Measurements from ENCODE around the gene CHID1. TPM values are rescaled to one million over a fixed set of nuclear protein-coding genes. Genes with fewer than 3 reads are reported as not detected.
A peak's percentile ranks its signal among the peaks of the same experiment; 100 is the strongest.

Gene CHID1
- total RNA-seq, 2 donors from 2014 or later = 61.2 to 195 TPM

GRCh38 chr11:831961-832528 is 78.6 kb downstream of the CHID1 start:
- H3K27ac ChIP-seq = peak overlapping the region in 1 of 2 donors; percentile 66

GRCh38 chr11:831118-831864 is 79.3 kb downstream of the CHID1 start:
- no peak for DNase-seq (ENCODE audit: low spot score)
- Histone ChIP-seq H3K9me3 (no peaks in the 10 kb centered on the region), H3K4me1 (ENCODE audit: control insufficient read depth in 1 of 2, low read depth in 2 of 2) (peaks cover 52 to 84% of the 10 kb centered on the region in 2 donors), H3K36me3 (peaks cover 2% of the 10 kb centered on the region), H3K4me3 (no peak overlapping the region), H3K27me3 (replicated peaks; ENCODE audit: insufficient read depth) (peaks cover 6% of the 10 kb centered on the region), H3K27ac (no peak overlapping the region)
- ATAC-seq (ENCODE audit: insufficient number of reproducible peaks, low FRiP score, low read depth) = no peak
- TF ChIP-seq CTCF (IDR thresholded peaks at IDR 0.05) = no peak

More at GRCh38 chr11:831961-832528, 78.6 kb downstream of the CHID1 start:
- ATAC-seq (ENCODE audit: insufficient number of reproducible peaks, low FRiP score, low read depth) (no peak), DNase-seq (ENCODE audit: low spot score) (no peak)
- Histone ChIP-seq H3K9me3 (no peaks in the 10 kb centered on the region), H3K27me3 (replicated peaks; ENCODE audit: insufficient read depth) (no peaks in the 10 kb centered on the region), H3K4me1 (ENCODE audit: control insufficient read depth in 1 of 2, low read depth in 2 of 2) (peaks cover 46 to 82% of the 10 kb centered on the region in 2 donors), H3K4me3 (peak overlapping the region; percentile 94), H3K36me3 (peaks cover 10% of the 10 kb centered on the region)
- no peak for TF ChIP-seq CTCF (IDR thresholded peaks at IDR 0.05)

- TF ChIP-seq CTCF (IDR thresholded peaks at IDR 0.05) = no peak
- DNase-seq (ENCODE audit: low spot score) (no peak), ATAC-seq (ENCODE audit: insufficient number of reproducible peaks, low FRiP score, low read depth) (no peak)
- Histone ChIP-seq H3K27me3 (replicated peaks; ENCODE audit: insufficient read depth) (peaks cover 6% of the 10 kb centered on the region), H3K4me1 (ENCODE audit: control insufficient read depth in 1 of 2, low read depth in 2 of 2) (peaks cover 48 to 78% of the 10 kb centered on the region in 2 donors), H3K36me3 (peaks cover 5% of the 10 kb centered on the region), H3K4me3 (peak overlapping the region; percentile 75), H3K27ac (no peak overlapping the region), H3K9me3 (no peaks in the 10 kb centered on the region)
Measured at GRCh38 chr11:830295-831117, 80.1 kb downstream of the CHID1 start.

- DNase-seq (ENCODE audit: low spot score) = no peak
- Histone ChIP-seq H3K27ac (peak overlapping the region in 1 of 2 donors; percentile 40), H3K27me3 (replicated peaks; ENCODE audit: insufficient read depth) (peaks cover 6% of the 10 kb centered on the region), H3K4me3 (peak overlapping the region; percentile 75), H3K4me1 (ENCODE audit: control insufficient read depth in 1 of 2, low read depth in 2 of 2) (peaks cover 44 to 72% of the 10 kb centered on the region in 2 donors), H3K9me3 (no peaks in the 10 kb centered on the region), H3K36me3 (peaks cover 11% of the 10 kb centered on the region)
- ATAC-seq (ENCODE audit: insufficient number of reproducible peaks, low FRiP score, low read depth) = no peak
- TF ChIP-seq CTCF (IDR thresholded peaks at IDR 0.05) = no peak
Measured at GRCh38 chr11:829847-830294, 80.7 kb downstream of the CHID1 start.

Measured in thoracic aorta (tissue), 2 donors.